NCI-H446 (cell line): Measurements from ENCODE around the gene FTL.
A peak's percentile ranks its signal among the peaks of the same experiment; 100 is the strongest.
"Not testable (repeated sequence)": the region's sequence is repeated elsewhere in the genome, so short reads cannot be mapped to it uniquely, and the experiment has no call there.

Experiments
- DNase-seq, 2 experiments: peaks; one replicate each; lab custom pipeline; 2025; lab: John Stamatoyannopoulos, UW

Gene FTL

GRCh38 chr19:48965040-48965805 is at the start of gene FTL:
FTL (plus strand) TSS chr19:48965309; CDS start chr19:48965508, 199 bp downstream.
- peak; percentile 91 to 98 for DNase-seq

- DNase-seq = no peak
Observed at GRCh38 chr19:48915757-48916156, 49.4 kb upstream of the FTL start.

GRCh38 chr19:48918071-48918470 is 47.0 kb upstream of the FTL start:
- DNase-seq = no peak

GRCh38 chr19:48918801-48919247 is 46.3 kb upstream of the FTL start:
- peak in 1 of 2 experiments; percentile 13 for DNase-seq

GRCh38 chr19:48919271-48919670 is 45.8 kb upstream of the FTL start:
- DNase-seq = not testable (repeated sequence)

- no peak for DNase-seq
Observed at GRCh38 chr19:48920949-48921348, 44.2 kb upstream of the FTL start.

- no peak for DNase-seq
Observed at GRCh38 chr19:48921721-48922500, 43.2 kb upstream of the FTL start.

- no peak for DNase-seq
Observed at GRCh38 chr19:48922548-48923490, 42.3 kb upstream of the FTL start.

GRCh38 chr19:48925240-48925843 is 39.8 kb upstream of the FTL start:
- DNase-seq = no peak

GRCh38 chr19:48925890-48926289 is 39.2 kb upstream of the FTL start:
- DNase-seq = not testable (repeated sequence)

- peak in 1 of 2 experiments; percentile 19 for DNase-seq
Observed at GRCh38 chr19:48926909-48927308, 38.2 kb upstream of the FTL start.

- DNase-seq = not testable (repeated sequence)
Observed at GRCh38 chr19:48927692-48928091, 37.4 kb upstream of the FTL start.

- DNase-seq = no peak
Observed at GRCh38 chr19:48928164-48929025, 36.7 kb upstream of the FTL start.

- DNase-seq = peak; percentile 11 to 79
Observed at GRCh38 chr19:48933382-48933932, 31.7 kb upstream of the FTL start, which contains the start of gene DHDH. DHDH (plus strand) TSS chr19:48933699; CDS start chr19:48933722, 23 bp downstream.

GRCh38 chr19:48934837-48935236 is 30.3 kb upstream of the FTL start:
- DNase-seq = no peak

GRCh38 chr19:48935864-48936263 is 29.2 kb upstream of the FTL start:
- no peak for DNase-seq

GRCh38 chr19:48938256-48938655 is 26.9 kb upstream of the FTL start:
- DNase-seq = no peak

GRCh38 chr19:48940902-48941301 is 24.2 kb upstream of the FTL start:
- DNase-seq = no peak

GRCh38 chr19:48943081-48943480 is 22.0 kb upstream of the FTL start:
- DNase-seq = no peak

- DNase-seq = no peak
Observed at GRCh38 chr19:48945415-48945814, 19.7 kb upstream of the FTL start.
